DOHH2 (cell line): ENCODE results near the gene ETV6.

ENCODE experiments used
- H3F3A ChIP-seq: fragments of 200-600 bp; sonication (generic), shearing (Covaris generic); 2 replicates; pipeline ENCODE4 v1.6.0; 2016; ENCODE audit warnings: antibody characterized with exemption, mild to moderate bottlenecking; ENCODE audit not compliant: control insufficient read depth, insufficient read depth
- H3K27ac ChIP-seq: fragments of 200-600 bp; sonication (generic); 2 replicates; pipeline ENCODE4 v1.5.1; 2014; ENCODE audit warnings: low read depth, mild to moderate bottlenecking, low read length, moderate library complexity
- H3K27me3 ChIP-seq: fragments of 200-600 bp; sonication (generic); 2 replicates; pipeline ENCODE4 v1.6.1; 2014; ENCODE audit warnings: mild to moderate bottlenecking, low read length, mixed read lengths; ENCODE audit not compliant: control insufficient read depth
- H3K36me3 ChIP-seq: fragments of 200-600 bp; sonication (generic); 2 replicates; pipeline ENCODE4 v1.6.1; 2014; ENCODE audit warnings: mild to moderate bottlenecking, low read length, moderate library complexity, mixed read lengths; ENCODE audit not compliant: control insufficient read depth
- H3K4me1 ChIP-seq: fragments of 200-600 bp; sonication (generic); 2 replicates; pipeline ENCODE4 v1.6.1; 2014; ENCODE audit warnings: mild to moderate bottlenecking, low read length, mixed read lengths; ENCODE audit not compliant: control insufficient read depth
- H3K4me2 ChIP-seq: fragments of 200-600 bp; sonication (generic); 2 replicates; pipeline ENCODE4 v1.6.0; 2014; ENCODE audit warnings: mild to moderate bottlenecking, low read length, moderate library complexity
- H3K4me3 ChIP-seq: fragments of 200-600 bp; sonication (generic); 2 replicates; pipeline ENCODE4 v1.5.1; 2014; ENCODE audit warnings: mild to moderate bottlenecking, low read length, mixed read lengths
- H3K79me2 ChIP-seq: fragments of 200-600 bp; sonication (generic); 2 replicates; pipeline ENCODE4 v1.6.1; 2014; ENCODE audit warnings: mild to moderate bottlenecking, low read length, mixed read lengths; ENCODE audit not compliant: control insufficient read depth
- H3K9me2 ChIP-seq: fragments of 200-600 bp; sonication (generic); replicated peaks from 2 replicates; pipeline ENCODE4 v1.6.1; 2014; ENCODE audit warnings: mild to moderate bottlenecking, low read length, mixed read lengths; ENCODE audit not compliant: control insufficient read depth
- H3K9me3 ChIP-seq: fragments of 200-600 bp; sonication (generic); 2 replicates; pipeline ENCODE4 v1.6.1; 2014; ENCODE audit warnings: antibody characterized with exemption, low read length, mixed read lengths; ENCODE audit not compliant: control insufficient read depth, insufficient read depth
- H4K20me1 ChIP-seq: fragments of 200-600 bp; sonication (generic); 2 replicates; pipeline ENCODE4 v1.6.0; 2014; ENCODE audit warnings: low read depth, mild to moderate bottlenecking, antibody characterized with exemption, low read length, moderate library complexity; ENCODE audit not compliant: control insufficient read depth, insufficient read depth
- CTCF ChIP-seq: fragments of 200-600 bp; sonication (generic); IDR thresholded peaks from one replicate; pipeline ENCODE4 v1.5.1; 2014; ENCODE audit warnings: antibody characterized with exemption, mild to moderate bottlenecking, low read depth, low read length; ENCODE audit not compliant: poor library complexity, severe bottlenecking
- EZH2phosphoT487 ChIP-seq: fragments of 200-600 bp; sonication (generic); IDR thresholded peaks from 2 replicates; pipeline ENCODE4 v1.6.1; 2017; ENCODE audit warnings: borderline replicate concordance, mild to moderate bottlenecking, antibody characterized with exemption, low read length, moderate library complexity, mixed read lengths

Gene ETV6

GRCh38 chr12:11714626-11715025 is 65.2 kb downstream of the ETV6 start:
- Histone ChIP-seq H3K4me2 (no peak overlapping the region), H3K36me3 (no peaks in the 10 kb centered on the region), H3F3A (no peaks in the 10 kb centered on the region), H3K4me1 (0 out of 2 replicates have a peak, but pooled peaks cover 3% of the 10 kb centered on the region), H4K20me1 (no peaks in the 10 kb centered on the region), H3K4me3 (no peak overlapping the region), H3K9me3 (no peaks in the 10 kb centered on the region), H3K79me2 (no peaks in the 10 kb centered on the region), H3K9me2 (no peaks in the 10 kb centered on the region), H3K27me3 (no peaks in the 10 kb centered on the region), H3K27ac (no peak overlapping the region)
- TF ChIP-seq CTCF: no peak
- TF ChIP-seq EZH2phosphoT487: no peak

GRCh38 chr12:11715621-11716020 is 66.1 kb downstream of the ETV6 start:
- H4K20me1 ChIP-seq: no peaks in the 10 kb centered on the region
- no peak for TF ChIP-seq EZH2phosphoT487
- TF ChIP-seq CTCF: no peak
- H3K4me1 ChIP-seq: 0 out of 2 replicates have a peak, but pooled peaks cover 3% of the 10 kb centered on the region
- no peaks in the 10 kb centered on the region for H3K36me3 ChIP-seq
- H3K27ac ChIP-seq: no peak overlapping the region
- no peaks in the 10 kb centered on the region for H3K9me3 ChIP-seq
- H3F3A ChIP-seq: no peaks in the 10 kb centered on the region
- no peaks in the 10 kb centered on the region for H3K79me2 ChIP-seq
- H3K27me3 ChIP-seq: no peaks in the 10 kb centered on the region
- no peak overlapping the region for H3K4me2 ChIP-seq
- no peak overlapping the region for H3K4me3 ChIP-seq
- no peaks in the 10 kb centered on the region for H3K9me2 ChIP-seq

- Histone ChIP-seq H3K4me3 (no peak overlapping the region), H3K27me3 (no peaks in the 10 kb centered on the region), H3K27ac (no peak overlapping the region), H3K4me2 (no peak overlapping the region), H3F3A (no peaks in the 10 kb centered on the region), H3K9me2 (no peaks in the 10 kb centered on the region), H3K36me3 (no peaks in the 10 kb centered on the region), H3K79me2 (no peaks in the 10 kb centered on the region), H3K9me3 (no peaks in the 10 kb centered on the region), H3K4me1 (peaks cover 3% of the 10 kb centered on the region; the same call in 1 of the 2 replicates), H4K20me1 (no peaks in the 10 kb centered on the region)
- TF ChIP-seq EZH2phosphoT487 (no peak), CTCF (no peak)
These were observed 67.5 kb downstream of the ETV6 start for GRCh38 chr12:11716794-11717518.
